Vagina (tissue), 2 donors: ENCODE data around the gene DNAJC5.

ENCODE experiments used
- CTCF ChIP-seq, 3 experiments: fragments of 450-650 bp in 2 of 3; fragments of 200-600 bp in 1 of 3; sonication (generic) in 1 of 3; IDR thresholded peaks; one replicate each; pipeline ENCODE4 v1.5.1; 2017 to 2019; ENCODE audit warnings: antibody characterized with exemption in 3 of 3, mild to moderate bottlenecking in 2 of 3, moderate library complexity in 2 of 3
- POLR2A ChIP-seq, 2 donors: fragments of 450-650 bp; IDR thresholded peaks; one replicate each; pipeline ENCODE4 v1.6.1; 2017; ENCODE audit warnings: antibody characterized with exemption in 2 of 2, mild to moderate bottlenecking in 2 of 2, moderate library complexity in 2 of 2

- TF ChIP-seq CTCF (IDR thresholded peaks at IDR 0.05) = no peak
- no peak for TF ChIP-seq POLR2A (IDR thresholded peaks at IDR 0.05)
Measured at GRCh38 chr20:63978319-63979228, 83.6 kb downstream of the DNAJC5 start.
